IMR-90 (cell line): ENCODE measurements around the gene PAX2.

Source experiments
- BHLHE40 ChIP-seq: fragments of 150-350 bp; IDR thresholded peaks from 2 replicates; pipeline ENCODE4 v1.6.1; 2016; ENCODE audit warnings: mild to moderate bottlenecking, low read depth, low read length
- CEBPB ChIP-seq: IDR thresholded peaks from 2 replicates; pipeline ENCODE4 v1.6.1; 2012; ENCODE audit warnings: low read depth, low read length, improper control_type of control experiment
- CHD1 ChIP-seq: IDR thresholded peaks from 2 replicates; pipeline ENCODE4 v1.6.1; 2012; ENCODE audit warnings: low read depth, low read length, improper control_type of control experiment
- MAFK ChIP-seq: IDR thresholded peaks from 2 replicates; pipeline ENCODE4 v1.6.1; 2012; ENCODE audit warnings: low read depth, low read length, improper control_type of control experiment
- MAZ ChIP-seq: IDR thresholded peaks from 2 replicates; pipeline ENCODE4 v1.6.1; 2012; ENCODE audit warnings: low read depth, mild to moderate bottlenecking, low read length, improper control_type of control experiment, moderate library complexity, borderline replicate concordance
- MXI1 ChIP-seq: IDR thresholded peaks from 2 replicates; pipeline ENCODE4 v1.6.1; 2012; ENCODE audit warnings: low read depth, mild to moderate bottlenecking, low read length, moderate library complexity, borderline replicate concordance
- NFE2L2 ChIP-seq: fragments of 150-350 bp; IDR thresholded peaks from 2 replicates; pipeline ENCODE4 v1.6.1; 2016; ENCODE audit warnings: low read depth, mild to moderate bottlenecking, low read length
- POLR2A ChIP-seq: IDR thresholded peaks from 2 replicates; pipeline ENCODE4 v1.6.1; 2012; ENCODE audit warnings: mild to moderate bottlenecking, low read depth, low read length
- RAD21 ChIP-seq: IDR thresholded peaks from 2 replicates; pipeline ENCODE4 v1.6.1; 2012; ENCODE audit warnings: low read length, improper control_type of control experiment
- RCOR1 ChIP-seq: IDR thresholded peaks from 2 replicates; pipeline ENCODE4 v1.6.1; 2012; ENCODE audit warnings: mild to moderate bottlenecking, low read length, improper control_type of control experiment; ENCODE audit not compliant: insufficient replicate concordance
- RFX5 ChIP-seq: IDR thresholded peaks from 2 replicates; pipeline ENCODE4 v1.8.0; 2012; ENCODE audit warnings: low read depth, mild to moderate bottlenecking, low read length, moderate library complexity
- SMC3 ChIP-seq: fragments of 150-350 bp; IDR thresholded peaks from 2 replicates; pipeline ENCODE4 v1.6.1; 2016; ENCODE audit warnings: low read depth, mild to moderate bottlenecking, antibody characterized with exemption, low read length, moderate library complexity
- TF ChIP-seq, protein P1 (sequence below): conservative IDR thresholded peaks from 2 replicates; pipeline ENCODE4 v1.5.1; 2012; ENCODE audit warnings: mild to moderate bottlenecking, low read depth, low read length, improper control_type of control experiment
- TF ChIP-seq, protein P2 (sequence below): fragments of 150-350 bp; IDR thresholded peaks from 2 replicates; pipeline ENCODE4 v1.6.1; 2017; ENCODE audit warnings: mild to moderate bottlenecking, antibody characterized with exemption, low read length, low read depth

DNA sequence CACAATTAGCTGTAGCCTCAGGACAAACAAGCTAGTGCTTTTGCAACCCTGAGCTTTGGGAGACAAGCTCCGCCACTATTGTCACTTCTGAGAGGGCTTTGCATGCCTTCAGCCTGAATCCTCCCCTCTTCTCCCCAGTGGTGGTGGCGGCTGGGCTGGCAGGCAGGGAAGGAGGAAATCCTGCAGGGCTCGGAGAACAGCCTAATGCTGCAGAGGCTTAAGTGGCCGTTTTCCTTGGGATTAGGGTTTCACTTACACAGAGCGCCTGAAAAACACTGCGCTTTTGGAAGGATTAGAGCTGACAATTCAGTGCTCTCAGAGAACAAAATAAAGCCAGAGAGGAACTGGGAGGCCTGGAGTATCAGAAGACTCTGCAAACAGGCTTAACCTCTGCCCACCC, 71.3 kb downstream of the PAX2 start:
- TF ChIP-seq, protein P1, sequence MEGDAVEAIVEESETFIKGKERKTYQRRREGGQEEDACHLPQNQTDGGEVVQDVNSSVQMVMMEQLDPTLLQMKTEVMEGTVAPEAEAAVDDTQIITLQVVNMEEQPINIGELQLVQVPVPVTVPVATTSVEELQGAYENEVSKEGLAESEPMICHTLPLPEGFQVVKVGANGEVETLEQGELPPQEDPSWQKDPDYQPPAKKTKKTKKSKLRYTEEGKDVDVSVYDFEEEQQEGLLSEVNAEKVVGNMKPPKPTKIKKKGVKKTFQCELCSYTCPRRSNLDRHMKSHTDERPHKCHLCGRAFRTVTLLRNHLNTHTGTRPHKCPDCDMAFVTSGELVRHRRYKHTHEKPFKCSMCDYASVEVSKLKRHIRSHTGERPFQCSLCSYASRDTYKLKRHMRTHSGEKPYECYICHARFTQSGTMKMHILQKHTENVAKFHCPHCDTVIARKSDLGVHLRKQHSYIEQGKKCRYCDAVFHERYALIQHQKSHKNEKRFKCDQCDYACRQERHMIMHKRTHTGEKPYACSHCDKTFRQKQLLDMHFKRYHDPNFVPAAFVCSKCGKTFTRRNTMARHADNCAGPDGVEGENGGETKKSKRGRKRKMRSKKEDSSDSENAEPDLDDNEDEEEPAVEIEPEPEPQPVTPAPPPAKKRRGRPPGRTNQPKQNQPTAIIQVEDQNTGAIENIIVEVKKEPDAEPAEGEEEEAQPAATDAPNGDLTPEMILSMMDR, result no peak
- no peak for TF ChIP-seq POLR2A
- TF ChIP-seq RAD21, result no peak
- TF ChIP-seq NFE2L2, result no peak
- TF ChIP-seq MAFK, result no peak
- TF ChIP-seq CHD1, result no peak
- no peak for TF ChIP-seq BHLHE40
- TF ChIP-seq CEBPB, result no peak
- no peak for TF ChIP-seq RCOR1
- no peak for TF ChIP-seq SMC3
- TF ChIP-seq, protein P2, sequence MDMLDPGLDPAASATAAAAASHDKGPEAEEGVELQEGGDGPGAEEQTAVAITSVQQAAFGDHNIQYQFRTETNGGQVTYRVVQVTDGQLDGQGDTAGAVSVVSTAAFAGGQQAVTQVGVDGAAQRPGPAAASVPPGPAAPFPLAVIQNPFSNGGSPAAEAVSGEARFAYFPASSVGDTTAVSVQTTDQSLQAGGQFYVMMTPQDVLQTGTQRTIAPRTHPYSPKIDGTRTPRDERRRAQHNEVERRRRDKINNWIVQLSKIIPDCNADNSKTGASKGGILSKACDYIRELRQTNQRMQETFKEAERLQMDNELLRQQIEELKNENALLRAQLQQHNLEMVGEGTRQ, result no peak
- no peak for TF ChIP-seq MAZ
- no peak for TF ChIP-seq RFX5
- no peak for TF ChIP-seq MXI1
